ENCODE results near the gene NME3. TPM values are rescaled to one million over a fixed set of nuclear protein-coding genes. Genes with fewer than 3 reads are reported as not detected.

Gene NME3
- total and polyA plus RNA-seq, 2 of the 13 experiments (the other 11 are each of a cell fraction or from before 2014, with no cell fraction given): 10.4 to 15.9 TPM

DNA sequence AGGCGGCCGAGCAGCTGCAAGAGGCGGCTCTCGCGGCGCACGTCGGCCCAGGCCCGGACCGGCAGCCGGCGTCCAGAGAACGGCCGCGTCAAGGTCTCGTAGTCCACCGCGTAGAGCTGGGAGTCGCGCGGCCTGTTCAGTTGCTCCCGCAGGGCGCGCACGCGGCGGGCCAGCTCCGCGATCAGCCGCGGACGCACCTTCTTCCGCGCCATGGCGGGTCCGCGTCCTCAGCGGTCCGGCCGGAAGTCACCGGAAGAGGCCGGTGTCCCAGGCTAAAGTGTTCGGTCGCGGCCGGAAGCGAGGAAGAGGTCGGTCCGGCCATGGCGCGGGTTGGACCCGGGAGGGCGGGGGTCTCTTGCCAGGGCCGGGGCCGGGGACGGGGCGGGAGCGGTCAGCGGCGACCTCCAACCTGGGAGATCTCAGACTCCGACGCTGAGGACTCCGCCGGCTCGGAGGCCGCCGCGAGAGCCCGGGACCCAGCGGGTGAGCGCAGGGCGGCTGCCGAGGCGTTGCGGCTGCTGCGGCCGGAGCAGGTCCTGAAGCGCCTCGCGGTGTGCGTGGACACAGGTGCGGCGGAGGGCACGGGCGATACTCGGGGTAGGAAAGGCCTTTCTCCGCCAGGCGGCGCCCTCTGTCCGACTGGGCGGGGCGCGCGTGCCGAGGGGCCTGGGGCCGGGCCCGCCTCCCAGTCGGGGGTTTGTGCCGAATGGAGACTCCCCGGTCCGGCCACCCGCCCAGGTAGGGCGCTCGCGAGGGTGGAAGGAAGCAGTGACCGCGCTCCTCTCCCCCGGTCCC, 1.8 kb upstream of the NME3 start, which contains the start of gene MRPS34 (continued):
- TF ChIP-seq, protein P1, sequence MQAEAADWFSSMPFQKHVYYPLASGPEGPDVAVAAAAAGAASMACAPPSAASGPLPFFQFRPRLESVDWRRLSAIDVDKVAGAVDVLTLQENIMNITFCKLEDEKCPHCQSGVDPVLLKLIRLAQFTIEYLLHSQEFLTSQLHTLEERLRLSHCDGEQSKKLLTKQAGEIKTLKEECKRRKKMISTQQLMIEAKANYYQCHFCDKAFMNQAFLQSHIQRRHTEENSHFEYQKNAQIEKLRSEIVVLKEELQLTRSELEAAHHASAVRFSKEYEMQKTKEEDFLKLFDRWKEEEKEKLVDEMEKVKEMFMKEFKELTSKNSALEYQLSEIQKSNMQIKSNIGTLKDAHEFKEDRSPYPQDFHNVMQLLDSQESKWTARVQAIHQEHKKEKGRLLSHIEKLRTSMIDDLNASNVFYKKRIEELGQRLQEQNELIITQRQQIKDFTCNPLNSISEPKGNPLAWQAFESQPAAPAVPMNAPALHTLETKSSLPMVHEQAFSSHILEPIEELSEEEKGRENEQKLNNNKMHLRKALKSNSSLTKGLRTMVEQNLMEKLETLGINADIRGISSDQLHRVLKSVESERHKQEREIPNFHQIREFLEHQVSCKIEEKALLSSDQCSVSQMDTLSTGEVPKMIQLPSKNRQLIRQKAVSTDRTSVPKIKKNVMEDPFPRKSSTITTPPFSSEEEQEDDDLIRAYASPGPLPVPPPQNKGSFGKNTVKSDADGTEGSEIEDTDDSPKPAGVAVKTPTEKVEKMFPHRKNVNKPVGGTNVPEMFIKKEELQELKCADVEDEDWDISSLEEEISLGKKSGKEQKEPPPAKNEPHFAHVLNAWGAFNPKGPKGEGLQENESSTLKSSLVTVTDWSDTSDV (CRISPR knock-in tag; IDR thresholded peaks at IDR 0.05): no peak
- TF ChIP-seq TBX2 (CRISPR knock-in tag; IDR thresholded peaks at IDR 0.05; ENCODE audit: borderline replicate concordance) (peak; percentile 60; the same call in 1 of the 2 replicates), ZFP82 (CRISPR knock-in tag; IDR thresholded peaks at IDR 0.05; ENCODE audit: borderline replicate concordance) (0 out of 2 replicates have a peak, but pooled peaks have one; percentile 63), HNF4A (CRISPR knock-in tag; IDR thresholded peaks at IDR 0.05) (peak; percentile 46), MXD4 (CRISPR knock-in tag; IDR thresholded peaks at IDR 0.05) (peak; percentile 73), ZNF569 (CRISPR knock-in tag; IDR thresholded peaks at IDR 0.05; ENCODE audit: borderline replicate concordance) (no peak), MTA1 (CRISPR knock-in tag; IDR thresholded peaks at IDR 0.05; ENCODE audit: borderline replicate concordance) (no peak), ISX (CRISPR knock-in tag; conservative IDR thresholded peaks at IDR 0.05) (no peak; the same call in 1 of the 2 replicates), U2AF2 (IDR thresholded peaks at IDR 0.05; ENCODE audit: low read depth, low read length) (no peak), ZNF558 (CRISPR knock-in tag; IDR thresholded peaks at IDR 0.05; ENCODE audit: borderline replicate concordance) (peak; percentile 92; the same call in 1 of the 2 replicates), SIN3A (IDR thresholded peaks at IDR 0.05; ENCODE audit: borderline replicate concordance, low read depth, low read length) (peak; percentile 60; the same call in 1 of the 2 replicates), ZBTB7B (CRISPR knock-in tag; IDR thresholded peaks at IDR 0.05) (peak; percentile 77), SMYD3 (CRISPR knock-in tag; IDR thresholded peaks at IDR 0.05) (peak; percentile 71; the same call in 1 of the 2 replicates), CENPT (CRISPR knock-in tag; IDR thresholded peaks at IDR 0.05; ENCODE audit: low read depth) (no peak; the same call in 1 of the 2 replicates), ZNF605 (CRISPR knock-in tag; IDR thresholded peaks at IDR 0.05) (no peak)
- TF ChIP-seq, protein P2, sequence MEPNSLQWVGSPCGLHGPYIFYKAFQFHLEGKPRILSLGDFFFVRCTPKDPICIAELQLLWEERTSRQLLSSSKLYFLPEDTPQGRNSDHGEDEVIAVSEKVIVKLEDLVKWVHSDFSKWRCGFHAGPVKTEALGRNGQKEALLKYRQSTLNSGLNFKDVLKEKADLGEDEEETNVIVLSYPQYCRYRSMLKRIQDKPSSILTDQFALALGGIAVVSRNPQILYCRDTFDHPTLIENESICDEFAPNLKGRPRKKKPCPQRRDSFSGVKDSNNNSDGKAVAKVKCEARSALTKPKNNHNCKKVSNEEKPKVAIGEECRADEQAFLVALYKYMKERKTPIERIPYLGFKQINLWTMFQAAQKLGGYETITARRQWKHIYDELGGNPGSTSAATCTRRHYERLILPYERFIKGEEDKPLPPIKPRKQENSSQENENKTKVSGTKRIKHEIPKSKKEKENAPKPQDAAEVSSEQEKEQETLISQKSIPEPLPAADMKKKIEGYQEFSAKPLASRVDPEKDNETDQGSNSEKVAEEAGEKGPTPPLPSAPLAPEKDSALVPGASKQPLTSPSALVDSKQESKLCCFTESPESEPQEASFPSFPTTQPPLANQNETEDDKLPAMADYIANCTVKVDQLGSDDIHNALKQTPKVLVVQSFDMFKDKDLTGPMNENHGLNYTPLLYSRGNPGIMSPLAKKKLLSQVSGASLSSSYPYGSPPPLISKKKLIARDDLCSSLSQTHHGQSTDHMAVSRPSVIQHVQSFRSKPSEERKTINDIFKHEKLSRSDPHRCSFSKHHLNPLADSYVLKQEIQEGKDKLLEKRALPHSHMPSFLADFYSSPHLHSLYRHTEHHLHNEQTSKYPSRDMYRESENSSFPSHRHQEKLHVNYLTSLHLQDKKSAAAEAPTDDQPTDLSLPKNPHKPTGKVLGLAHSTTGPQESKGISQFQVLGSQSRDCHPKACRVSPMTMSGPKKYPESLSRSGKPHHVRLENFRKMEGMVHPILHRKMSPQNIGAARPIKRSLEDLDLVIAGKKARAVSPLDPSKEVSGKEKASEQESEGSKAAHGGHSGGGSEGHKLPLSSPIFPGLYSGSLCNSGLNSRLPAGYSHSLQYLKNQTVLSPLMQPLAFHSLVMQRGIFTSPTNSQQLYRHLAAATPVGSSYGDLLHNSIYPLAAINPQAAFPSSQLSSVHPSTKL (CRISPR knock-in tag; IDR thresholded peaks at IDR 0.05): no peak
- TF ChIP-seq, protein P3, sequence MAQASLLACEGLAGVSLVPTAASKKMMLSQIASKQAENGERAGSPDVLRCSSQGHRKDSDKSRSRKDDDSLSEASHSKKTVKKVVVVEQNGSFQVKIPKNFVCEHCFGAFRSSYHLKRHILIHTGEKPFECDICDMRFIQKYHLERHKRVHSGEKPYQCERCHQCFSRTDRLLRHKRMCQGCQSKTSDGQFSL (CRISPR knock-in tag; IDR thresholded peaks at IDR 0.05): no peak
- TF ChIP-seq, protein P4, sequence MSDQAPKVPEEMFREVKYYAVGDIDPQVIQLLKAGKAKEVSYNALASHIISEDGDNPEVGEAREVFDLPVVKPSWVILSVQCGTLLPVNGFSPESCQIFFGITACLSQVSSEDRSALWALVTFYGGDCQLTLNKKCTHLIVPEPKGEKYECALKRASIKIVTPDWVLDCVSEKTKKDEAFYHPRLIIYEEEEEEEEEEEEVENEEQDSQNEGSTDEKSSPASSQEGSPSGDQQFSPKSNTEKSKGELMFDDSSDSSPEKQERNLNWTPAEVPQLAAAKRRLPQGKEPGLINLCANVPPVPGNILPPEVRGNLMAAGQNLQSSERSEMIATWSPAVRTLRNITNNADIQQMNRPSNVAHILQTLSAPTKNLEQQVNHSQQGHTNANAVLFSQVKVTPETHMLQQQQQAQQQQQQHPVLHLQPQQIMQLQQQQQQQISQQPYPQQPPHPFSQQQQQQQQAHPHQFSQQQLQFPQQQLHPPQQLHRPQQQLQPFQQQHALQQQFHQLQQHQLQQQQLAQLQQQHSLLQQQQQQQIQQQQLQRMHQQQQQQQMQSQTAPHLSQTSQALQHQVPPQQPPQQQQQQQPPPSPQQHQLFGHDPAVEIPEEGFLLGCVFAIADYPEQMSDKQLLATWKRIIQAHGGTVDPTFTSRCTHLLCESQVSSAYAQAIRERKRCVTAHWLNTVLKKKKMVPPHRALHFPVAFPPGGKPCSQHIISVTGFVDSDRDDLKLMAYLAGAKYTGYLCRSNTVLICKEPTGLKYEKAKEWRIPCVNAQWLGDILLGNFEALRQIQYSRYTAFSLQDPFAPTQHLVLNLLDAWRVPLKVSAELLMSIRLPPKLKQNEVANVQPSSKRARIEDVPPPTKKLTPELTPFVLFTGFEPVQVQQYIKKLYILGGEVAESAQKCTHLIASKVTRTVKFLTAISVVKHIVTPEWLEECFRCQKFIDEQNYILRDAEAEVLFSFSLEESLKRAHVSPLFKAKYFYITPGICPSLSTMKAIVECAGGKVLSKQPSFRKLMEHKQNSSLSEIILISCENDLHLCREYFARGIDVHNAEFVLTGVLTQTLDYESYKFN (CRISPR knock-in tag; conservative IDR thresholded peaks at IDR 0.05): peak; percentile 31; the same call in 1 of the 2 replicates

Data from HepG2 (cell line).